HG02623 (cell line): ENCODE results near the gene HLX.

ENCODE experiments used
- ATAC-seq: cut with Tn5 transposase; IDR thresholded peaks from one replicate; pipeline ENCODE4 v1.9.1; 2021; ENCODE audit warnings: moderate library complexity; ENCODE audit not compliant: unreplicated experiment

The HLX gene

GRCh38 chr1:220882061-220882891 lies 3.0 kb downstream of the HLX start:
- ATAC-seq = no peak

DNA sequence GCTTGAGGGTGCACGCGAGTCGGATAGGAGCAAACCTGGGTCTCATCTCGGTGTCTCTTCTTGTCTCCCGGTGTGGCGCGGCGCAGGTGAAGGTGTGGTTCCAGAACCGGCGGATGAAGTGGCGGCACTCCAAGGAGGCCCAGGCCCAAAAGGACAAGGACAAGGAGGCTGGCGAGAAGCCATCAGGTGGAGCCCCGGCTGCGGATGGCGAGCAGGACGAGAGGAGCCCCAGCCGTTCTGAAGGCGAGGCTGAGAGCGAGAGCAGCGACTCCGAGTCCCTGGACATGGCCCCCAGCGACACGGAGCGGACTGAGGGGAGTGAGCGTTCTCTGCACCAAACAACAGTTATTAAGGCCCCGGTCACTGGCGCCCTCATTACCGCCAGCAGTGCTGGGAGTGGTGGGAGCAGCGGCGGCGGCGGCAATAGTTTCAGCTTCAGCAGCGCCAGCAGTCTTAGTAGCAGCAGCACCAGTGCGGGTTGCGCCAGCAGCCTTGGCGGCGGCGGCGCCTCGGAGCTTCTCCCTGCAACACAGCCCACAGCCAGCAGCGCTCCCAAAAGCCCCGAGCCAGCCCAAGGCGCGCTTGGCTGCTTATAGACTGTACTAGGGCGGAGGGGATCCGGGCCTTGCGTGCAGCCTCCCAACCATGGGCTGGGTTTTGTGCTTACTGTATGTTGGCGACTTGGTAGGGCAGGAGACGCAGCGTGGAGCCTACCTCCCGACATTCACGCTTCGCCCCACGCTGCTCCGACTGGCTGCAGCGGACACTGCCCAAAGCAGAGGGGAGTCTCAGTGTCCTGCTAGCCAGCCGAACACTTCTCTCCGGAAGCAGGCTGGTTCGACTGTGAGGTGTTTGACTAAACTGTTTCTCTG lies 5.1 kb downstream of the HLX start:
- ATAC-seq = no peak

DNA sequence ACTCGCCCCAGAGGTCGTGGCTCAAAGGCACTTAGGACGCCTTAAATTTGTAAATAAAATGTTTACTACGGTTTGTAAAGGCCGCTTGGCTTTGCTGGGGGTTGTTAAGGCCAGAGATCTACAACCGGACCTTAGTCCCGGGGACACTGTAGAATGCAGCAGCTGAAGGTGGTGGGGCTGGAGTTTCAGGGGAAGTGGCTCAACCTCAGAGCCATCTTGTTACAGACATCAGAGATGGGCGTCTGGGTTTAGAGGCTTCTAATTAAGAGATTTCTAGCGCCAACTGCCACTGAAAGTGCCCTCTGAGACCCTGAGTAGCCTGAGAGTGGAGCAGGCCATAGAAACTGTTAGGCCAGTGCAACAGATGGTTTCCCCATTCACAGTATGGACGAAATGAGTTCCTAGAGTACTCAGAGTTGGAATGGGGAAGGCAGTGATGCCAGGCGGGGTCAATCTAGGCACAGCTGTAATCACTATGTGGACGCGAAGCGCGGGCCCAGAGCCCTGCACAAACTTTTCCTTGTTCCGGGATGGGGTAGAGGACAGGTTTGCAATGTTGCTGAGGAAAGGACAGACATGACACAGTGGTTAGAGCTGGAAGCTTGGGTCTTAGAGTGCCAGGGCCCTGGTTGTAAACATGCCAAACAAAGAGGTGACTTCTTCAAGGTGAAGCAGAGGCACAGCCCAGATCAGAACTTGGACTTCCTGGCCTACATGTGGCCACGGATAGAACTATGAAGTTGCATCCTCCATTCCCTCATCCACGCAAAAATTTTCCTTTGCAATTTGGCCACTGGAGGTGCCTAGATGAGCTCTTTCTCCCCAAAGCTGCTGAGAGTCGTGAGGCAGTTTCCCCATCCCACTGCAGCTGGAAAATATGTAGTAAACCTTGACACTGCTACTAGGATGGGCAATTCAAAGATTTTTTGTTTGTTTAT lies 6.0 kb downstream of the HLX start:
- ATAC-seq = no peak

- no peak for ATAC-seq
Measured at GRCh38 chr1:220885971-220886370, 6.7 kb downstream of the HLX start.

DNA sequence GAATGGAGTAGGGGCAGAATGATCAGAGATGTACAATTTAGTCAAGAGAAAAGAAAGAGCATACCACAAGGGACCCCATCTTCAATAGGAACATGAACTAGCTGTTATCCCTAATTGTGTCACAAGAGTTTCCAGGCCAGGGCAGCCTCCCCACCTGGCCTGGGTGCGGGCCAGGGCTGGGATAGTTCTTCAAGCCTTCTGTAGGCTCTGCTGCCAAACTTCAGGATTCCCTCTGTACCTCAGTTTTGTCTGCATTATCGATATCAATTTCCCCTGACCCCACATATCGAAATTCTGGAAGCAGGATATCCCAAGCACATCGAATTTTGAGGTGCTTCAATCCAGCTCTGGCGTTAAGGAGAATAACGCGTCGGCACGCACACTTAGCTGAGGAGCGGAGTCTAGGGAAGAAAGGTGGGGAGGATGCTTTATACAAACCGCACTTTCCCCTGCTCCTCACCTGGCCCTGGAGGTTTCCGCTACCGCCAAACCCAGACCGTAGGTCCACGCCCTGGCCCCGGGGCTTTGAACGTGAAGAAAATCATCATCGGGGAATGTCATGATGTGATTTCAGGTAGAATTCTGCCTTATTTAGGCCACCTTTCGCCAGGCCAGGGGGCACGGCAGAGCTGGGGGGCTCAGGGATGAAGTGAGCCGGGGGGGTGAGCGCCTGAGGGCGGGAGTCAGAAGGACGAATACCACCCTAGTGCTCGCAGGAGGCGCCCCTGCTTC lies 7.4 kb downstream of the HLX start:
- ATAC-seq = no peak

- no peak for ATAC-seq
Measured at GRCh38 chr1:220887202-220887519, 7.9 kb downstream of the HLX start.

DNA sequence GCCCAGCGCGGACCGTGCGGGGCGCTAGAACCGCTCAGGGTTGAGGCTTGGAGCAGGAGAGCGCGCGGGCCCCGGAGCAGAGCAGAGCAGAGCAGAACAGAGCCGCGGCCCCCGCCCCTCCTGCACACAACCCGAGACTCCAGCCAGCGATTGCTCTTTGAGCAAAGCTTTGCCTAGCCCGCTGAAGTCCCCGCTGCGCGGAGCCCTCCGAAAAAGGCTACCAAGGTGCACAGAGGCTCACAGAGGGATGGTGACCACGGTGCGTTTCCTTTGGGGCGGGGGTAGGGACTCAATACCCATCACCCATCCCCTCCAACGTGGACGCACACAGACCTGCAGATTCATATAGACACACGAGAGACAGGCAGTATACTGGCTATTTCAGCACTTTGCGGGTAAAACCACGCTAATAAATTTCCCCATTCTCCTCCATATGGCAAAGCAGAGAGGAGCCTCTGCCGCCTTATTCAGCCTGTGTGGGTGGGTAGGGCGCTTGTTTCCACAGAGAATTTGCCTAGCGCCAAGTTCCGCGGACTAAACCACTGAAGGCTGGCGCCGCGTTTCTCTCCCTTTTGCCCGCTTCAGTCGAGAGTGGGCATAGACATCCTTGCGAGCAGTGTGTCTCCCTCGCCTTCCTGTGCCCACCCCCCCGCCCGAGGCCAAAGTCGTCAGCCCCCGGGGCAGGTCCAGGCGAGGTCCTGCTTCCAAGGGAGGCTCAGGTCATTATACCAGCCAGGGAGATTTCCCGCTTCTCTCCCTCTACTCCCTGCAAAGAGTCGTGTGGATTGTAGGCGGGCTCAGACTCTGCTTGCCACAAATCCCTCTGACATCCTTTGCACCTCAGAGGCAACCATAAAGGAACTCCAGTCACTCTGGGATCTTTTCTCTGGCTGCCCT lies 8.5 kb downstream of the HLX start:
- ATAC-seq = no peak

DNA sequence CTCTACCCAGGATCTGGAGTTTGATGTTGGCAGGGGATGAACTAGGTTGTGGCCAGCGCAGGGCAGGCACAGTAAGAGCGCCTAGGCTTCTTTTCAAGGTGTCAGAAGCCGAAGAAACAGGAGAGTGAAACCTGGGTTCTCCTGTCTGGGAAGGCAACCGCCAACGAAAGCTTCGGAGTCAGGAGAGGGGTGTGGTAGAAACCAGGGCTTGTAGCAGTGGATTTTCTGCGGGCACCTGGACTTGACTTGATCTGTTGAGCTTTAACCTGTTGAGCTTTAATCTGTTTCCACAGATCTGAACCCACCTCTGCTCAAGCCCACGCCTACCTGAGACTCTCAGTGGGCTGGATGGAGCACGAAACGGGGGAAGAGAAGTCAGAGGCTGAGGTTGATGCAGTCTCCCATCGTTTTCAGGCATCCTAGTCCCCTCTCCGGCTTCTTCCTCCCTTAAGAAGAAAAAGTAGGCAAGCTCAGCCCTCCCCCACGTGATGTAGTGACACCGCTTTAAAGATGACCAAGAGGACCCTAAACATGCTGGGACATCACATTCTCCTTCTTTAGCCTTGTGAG lies 9.3 kb downstream of the HLX start:
- ATAC-seq = no peak

DNA sequence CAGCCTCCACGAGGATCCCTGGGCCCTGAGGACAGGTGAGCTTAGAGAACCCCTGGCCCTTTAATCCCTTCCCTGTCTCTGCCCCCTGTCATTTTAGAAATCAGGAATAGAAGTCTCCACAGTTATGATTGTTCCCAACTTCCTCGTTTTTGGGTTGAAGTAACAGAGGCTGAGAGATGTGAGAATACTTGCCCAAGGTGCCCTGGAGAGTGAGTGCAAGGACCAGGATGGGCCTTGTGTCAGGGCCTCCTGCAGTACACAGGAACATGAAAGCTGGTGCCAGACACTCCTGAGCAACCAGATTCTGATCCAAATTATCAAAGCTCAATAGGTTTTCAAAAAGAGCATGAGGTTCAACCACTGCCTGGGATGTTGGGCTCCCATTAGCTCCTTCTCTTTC lies 10.1 kb downstream of the HLX start:
- no peak for ATAC-seq

DNA sequence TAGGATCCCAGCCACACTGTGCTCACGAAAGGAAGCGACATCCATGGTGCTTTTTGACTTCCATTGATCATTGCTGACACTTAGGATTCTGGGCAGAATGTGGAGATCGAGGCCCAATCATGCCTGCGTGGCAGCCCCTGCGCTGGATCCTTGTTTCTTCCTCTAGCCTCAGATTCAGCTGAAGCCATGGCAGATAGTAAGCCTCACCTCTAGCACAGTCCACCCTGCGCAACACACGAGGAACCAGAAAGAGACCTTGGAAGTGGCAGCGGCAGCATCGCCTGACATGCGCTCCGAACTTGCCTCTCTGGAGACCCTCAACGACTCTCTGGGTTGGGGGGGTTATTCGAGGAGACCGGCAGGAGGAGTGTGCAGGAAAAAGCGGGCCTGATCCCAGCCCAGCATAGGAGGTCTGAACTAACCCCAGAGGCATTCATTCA lies 10.6 kb downstream of the HLX start:
- ATAC-seq = no peak

GRCh38 chr1:220890602-220891001 lies 11.4 kb downstream of the HLX start:
- no peak for ATAC-seq

DNA sequence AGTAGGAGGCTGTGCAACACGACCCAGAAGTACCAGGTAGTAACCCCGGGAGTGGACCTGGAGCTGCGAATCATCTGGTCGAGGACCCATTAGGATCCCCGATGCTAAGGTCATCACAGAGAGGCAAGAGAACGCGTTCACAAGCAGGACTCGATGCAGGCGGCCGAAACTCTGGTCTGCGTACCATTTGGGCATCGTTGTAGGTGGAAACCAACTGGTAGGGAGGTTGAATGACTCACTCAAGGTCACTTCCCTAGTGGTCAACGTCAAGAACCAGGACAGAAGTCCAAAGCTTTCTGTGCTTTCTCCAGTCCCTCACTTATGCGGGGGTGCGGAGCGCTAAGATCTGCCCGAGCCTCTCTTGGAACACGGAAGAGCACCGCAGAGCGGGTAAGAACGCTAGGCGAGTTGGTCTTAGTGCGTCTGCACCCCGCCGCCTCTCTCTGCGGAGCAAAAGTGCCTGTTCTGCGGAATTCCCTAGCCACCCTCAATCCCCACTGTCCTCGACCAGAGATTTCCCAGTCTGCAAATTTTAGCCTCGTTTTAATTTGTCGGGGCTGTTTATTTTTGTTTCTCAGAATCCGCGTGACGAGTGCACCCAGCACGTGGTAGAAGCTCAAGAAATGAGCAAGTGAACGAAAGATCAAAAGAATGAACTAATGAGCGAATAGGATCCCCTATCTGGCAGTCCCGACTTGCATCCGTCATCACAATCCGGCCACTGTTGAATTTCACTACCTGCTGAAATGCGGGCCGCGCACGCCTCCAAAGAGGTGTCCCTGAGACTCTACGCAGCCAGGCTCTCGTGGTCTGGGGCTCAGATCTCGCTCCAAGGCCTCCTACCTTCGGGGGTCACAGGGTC lies 12.2 kb downstream of the HLX start:
- no peak for ATAC-seq

DNA sequence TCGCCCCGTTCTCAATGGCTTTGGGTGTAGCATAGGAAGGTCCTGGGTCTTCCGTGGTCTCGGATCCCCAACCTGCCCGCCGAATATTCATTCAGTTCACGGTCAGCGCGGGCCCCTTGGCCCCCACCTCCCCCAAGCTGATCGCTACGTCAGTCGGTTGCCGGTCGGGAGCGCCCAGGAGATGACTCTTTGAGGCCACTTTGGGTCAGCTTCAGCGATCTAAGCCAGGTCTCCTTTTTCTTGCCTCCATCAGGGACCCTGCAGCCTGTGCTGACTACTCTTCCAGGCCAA lies 12.8 kb downstream of the HLX start:
- no peak for ATAC-seq

DNA sequence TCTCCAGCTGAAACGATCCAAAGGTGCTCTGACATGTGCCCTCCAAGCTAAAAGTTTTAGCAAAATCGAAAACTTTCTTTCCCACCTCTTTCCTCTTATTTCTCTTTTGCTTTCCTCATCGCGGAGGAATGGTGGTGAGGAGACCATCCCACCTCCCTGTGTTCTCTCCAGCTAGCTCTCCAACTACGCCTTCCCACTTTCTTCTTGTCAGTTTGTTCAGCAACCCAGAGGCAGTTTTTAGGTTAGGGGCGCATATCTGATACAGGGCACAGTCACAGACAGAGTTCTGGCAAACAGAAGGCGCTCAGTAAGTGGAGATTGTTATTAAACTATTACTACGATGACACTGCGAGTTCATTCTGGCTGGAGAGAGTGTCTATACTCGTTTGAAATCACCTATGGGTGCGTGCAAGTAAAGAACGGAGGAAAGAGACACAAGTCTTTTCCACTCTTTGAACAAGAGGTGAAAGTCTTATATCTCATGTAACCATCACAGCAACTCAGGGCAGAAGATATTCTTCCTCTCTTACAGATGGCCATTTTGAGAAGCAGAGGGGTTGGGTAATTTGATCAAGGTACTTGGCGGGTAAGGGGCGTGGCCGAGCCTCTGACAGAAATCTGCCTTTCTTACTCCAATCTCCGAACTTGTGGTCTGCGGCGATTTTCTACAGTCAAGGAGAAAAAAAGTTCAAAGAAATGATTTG lies 13.9 kb downstream of the HLX start:
- ATAC-seq = no peak

DNA sequence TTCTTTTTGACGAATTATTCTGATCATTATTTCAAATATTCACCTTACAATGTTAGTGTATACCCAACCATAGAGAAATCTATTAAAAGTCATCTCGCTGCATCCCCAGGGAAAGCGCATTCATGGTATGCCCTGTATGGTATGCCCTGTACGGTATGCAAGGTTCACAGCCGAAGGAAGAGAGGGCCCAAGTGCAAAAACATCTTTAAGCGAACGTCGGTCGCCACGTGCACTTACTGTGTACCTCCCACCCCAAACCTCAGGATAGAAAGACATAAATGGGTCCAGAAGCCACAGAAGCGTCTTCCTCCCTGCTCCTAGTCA lies 14.4 kb downstream of the HLX start:
- no peak for ATAC-seq

DNA sequence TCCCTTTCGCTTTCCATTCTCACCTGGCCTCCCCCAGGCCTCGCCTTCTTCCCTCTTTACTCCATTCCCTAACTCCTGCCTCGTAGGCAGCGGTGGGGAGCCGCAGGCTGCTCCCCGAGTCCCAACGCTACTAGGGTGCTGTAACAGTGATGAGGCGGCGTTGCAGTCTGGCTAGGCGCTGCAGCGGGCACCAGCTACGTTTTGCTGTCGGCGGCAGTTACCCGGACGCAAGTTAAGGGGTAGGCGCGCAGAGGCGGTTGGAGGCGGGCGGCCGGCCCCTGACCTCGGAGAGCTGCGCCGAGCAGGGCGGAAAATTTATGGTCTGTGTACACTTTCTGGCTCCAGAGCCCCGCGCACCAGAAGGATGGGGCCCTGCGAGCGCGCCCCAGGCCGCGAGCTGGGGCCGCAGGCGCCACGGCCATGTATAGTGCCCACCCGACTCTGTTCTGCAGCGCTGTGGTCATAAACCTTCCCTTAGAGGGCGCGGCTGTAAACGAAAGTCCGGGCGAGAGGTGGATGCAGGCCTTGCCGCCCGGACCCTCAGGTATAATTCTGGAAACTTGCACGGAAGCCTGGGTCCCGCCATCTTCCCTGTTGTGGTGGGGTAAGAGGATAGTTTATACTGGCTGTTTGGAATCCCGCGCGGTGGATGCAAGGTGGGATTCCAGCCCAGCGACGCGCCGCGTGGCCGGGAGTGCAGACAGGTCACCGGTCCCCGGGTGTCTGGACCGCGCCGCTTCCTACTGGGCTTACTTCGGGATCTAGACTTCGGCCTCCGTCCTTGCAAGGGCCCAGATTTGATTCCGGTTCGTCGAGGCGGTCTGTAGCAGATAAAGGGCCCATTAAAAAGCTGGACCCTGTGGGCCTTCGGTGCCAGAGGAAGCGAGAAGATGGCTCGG lies 15.0 kb downstream of the HLX start:
- ATAC-seq = no peak

DNA sequence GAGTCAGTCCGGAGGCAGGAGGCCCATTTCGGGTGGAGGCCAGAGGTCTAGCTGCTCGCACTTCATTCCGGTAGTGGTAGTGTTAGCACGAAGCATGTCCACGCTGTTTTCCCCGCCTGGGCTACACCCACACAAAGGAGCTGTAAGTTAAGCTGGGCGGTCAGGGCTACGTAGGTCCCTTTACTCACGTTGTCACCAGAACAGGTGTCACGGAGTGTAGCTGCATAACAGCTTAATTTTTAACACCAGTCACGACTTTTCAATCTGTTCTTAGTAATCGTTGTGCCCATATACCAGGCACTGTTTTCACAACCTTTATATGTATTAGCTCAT lies 15.6 kb downstream of the HLX start:
- ATAC-seq = no peak
